ENCODE data around the gene OR8B12.

Gene OR8B12

GRCh38 chr11:124511745-124512144 lies 31.7 kb downstream of the OR8B12 start:
- Histone ChIP-seq H3K4me2 (ENCODE audit: low read depth, low read length, poor library complexity, severe bottlenecking) (no peak overlapping the region), H3K9me2 (replicated peaks; ENCODE audit: insufficient read depth, low read length) (no peaks in the 10 kb centered on the region), H3K79me2 (ENCODE audit: insufficient read depth, low read length) (no peaks in the 10 kb centered on the region), H3K9ac (ENCODE audit: low read length) (no peak overlapping the region), H3F3A (ENCODE audit: insufficient read depth) (no peaks in the 10 kb centered on the region), H3K36me3 (ENCODE audit: low read length) (no peaks in the 10 kb centered on the region), H3K4me3 (ENCODE audit: insufficient read depth, low read length, poor library complexity, severe bottlenecking) (no peak overlapping the region), H3K9me3 (ENCODE audit: insufficient read depth, low read length) (no peaks in the 10 kb centered on the region), H3K27me3 (ENCODE audit: low read length) (no peaks in the 10 kb centered on the region), H4K20me1 (ENCODE audit: low read depth, low read length) (no peaks in the 10 kb centered on the region), H3K27ac (ENCODE audit: low read depth, low read length) (no peak overlapping the region), H2AFZ (ENCODE audit: low read depth, low read length, severe bottlenecking) (no peak overlapping the region)
- no peak for TF ChIP-seq EZH2phosphoT487 (conservative IDR thresholded peaks at IDR 0.05; ENCODE audit: low read length)
- TF ChIP-seq CTCF (IDR thresholded peaks at IDR 0.05; ENCODE audit: insufficient read depth, low read length, poor library complexity, severe bottlenecking) = no peak

- Histone ChIP-seq H3F3A (ENCODE audit: insufficient read depth) (no peaks in the 10 kb centered on the region), H3K27me3 (ENCODE audit: low read length) (no peaks in the 10 kb centered on the region), H2AFZ (ENCODE audit: low read depth, low read length, severe bottlenecking) (no peak overlapping the region), H3K9ac (ENCODE audit: low read length) (no peak overlapping the region), H4K20me1 (ENCODE audit: low read depth, low read length) (no peaks in the 10 kb centered on the region), H3K4me3 (ENCODE audit: insufficient read depth, low read length, poor library complexity, severe bottlenecking) (no peak overlapping the region), H3K9me3 (ENCODE audit: insufficient read depth, low read length) (no peaks in the 10 kb centered on the region), H3K4me2 (ENCODE audit: low read depth, low read length, poor library complexity, severe bottlenecking) (no peak overlapping the region), H3K27ac (ENCODE audit: low read depth, low read length) (no peak overlapping the region), H3K36me3 (ENCODE audit: low read length) (no peaks in the 10 kb centered on the region), H3K79me2 (ENCODE audit: insufficient read depth, low read length) (no peaks in the 10 kb centered on the region), H3K9me2 (replicated peaks; ENCODE audit: insufficient read depth, low read length) (no peaks in the 10 kb centered on the region)
- no peak for TF ChIP-seq CTCF (IDR thresholded peaks at IDR 0.05; ENCODE audit: insufficient read depth, low read length, poor library complexity, severe bottlenecking)
- TF ChIP-seq EZH2phosphoT487 (conservative IDR thresholded peaks at IDR 0.05; ENCODE audit: low read length) = no peak
Measured at GRCh38 chr11:124510279-124510678, 33.2 kb downstream of the OR8B12 start.

GRCh38 chr11:124499711-124500110 lies 43.7 kb downstream of the OR8B12 start:
- Histone ChIP-seq H3K4me2 (ENCODE audit: low read depth, low read length, poor library complexity, severe bottlenecking) (no peak overlapping the region), H3K27ac (ENCODE audit: low read depth, low read length) (no peak overlapping the region), H3K9me2 (replicated peaks; ENCODE audit: insufficient read depth, low read length) (no peaks in the 10 kb centered on the region), H3F3A (ENCODE audit: insufficient read depth) (no peaks in the 10 kb centered on the region), H3K4me3 (ENCODE audit: insufficient read depth, low read length, poor library complexity, severe bottlenecking) (no peak overlapping the region), H3K9me3 (ENCODE audit: insufficient read depth, low read length) (no peaks in the 10 kb centered on the region), H3K36me3 (ENCODE audit: low read length) (no peaks in the 10 kb centered on the region), H4K20me1 (ENCODE audit: low read depth, low read length) (no peaks in the 10 kb centered on the region), H3K27me3 (ENCODE audit: low read length) (no peaks in the 10 kb centered on the region), H3K79me2 (ENCODE audit: insufficient read depth, low read length) (no peaks in the 10 kb centered on the region), H2AFZ (ENCODE audit: low read depth, low read length, severe bottlenecking) (no peak overlapping the region), H3K9ac (ENCODE audit: low read length) (no peak overlapping the region)
- TF ChIP-seq CTCF (IDR thresholded peaks at IDR 0.05; ENCODE audit: insufficient read depth, low read length, poor library complexity, severe bottlenecking) (no peak), EZH2phosphoT487 (conservative IDR thresholded peaks at IDR 0.05; ENCODE audit: low read length) (no peak)

Measured in SU-DHL-6 (cell line).